ENCODE results near the gene PNLDC1. TPM values are rescaled to one million over a fixed set of nuclear protein-coding genes. Genes with fewer than 3 reads are reported as not detected.

PNLDC1 gene
- total RNA-seq, 1 donor from 2014 or later, result not detected

DNA sequence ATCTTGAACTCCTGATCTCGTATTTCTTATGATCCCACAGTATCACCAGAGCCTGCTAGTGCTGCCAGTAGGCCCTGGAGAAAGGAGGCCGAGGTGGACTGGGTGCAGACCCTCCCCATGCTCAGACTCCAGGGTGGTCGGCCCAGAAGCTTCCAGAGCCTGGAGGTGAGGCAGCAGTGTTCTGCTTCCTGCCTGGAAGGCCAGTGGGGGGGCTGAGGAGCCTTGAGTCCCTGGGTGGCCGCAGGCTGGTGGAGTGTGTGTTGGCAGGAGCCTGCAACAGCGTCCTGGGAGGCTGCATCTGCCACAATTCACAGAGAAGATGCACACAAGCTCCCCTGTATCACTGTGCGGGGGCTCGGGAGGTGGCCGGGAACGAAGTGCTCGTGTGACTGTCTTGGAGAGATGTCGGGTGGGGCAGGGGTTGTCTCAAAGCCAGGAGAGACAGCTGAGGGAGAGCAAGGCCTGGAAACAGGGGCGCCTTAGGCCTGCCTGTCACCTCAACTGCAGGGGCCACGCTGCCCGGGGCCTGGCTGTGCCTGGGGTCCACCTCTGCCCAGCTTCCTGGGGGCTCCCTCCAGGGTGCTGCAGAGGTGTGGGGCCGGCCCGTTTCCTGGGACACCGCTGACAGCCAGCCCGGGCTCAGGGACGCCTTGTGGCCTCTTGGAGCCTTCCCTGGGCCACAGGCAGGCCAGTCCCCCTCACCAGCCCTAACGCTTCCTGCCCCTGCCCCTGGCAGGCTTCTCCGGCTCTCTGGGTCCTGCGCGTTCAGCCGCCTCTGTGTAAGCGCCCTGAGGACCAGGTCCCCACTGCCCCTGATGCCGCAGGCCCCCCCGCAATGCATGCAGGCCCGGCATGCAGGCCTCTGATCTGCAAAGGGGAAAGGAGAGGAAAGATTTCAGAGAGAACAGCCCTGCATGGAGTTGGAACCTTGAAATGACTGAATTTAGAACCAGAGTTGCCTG is 66.5 kb downstream of the PNLDC1 start:
- TF ChIP-seq, protein P1, sequence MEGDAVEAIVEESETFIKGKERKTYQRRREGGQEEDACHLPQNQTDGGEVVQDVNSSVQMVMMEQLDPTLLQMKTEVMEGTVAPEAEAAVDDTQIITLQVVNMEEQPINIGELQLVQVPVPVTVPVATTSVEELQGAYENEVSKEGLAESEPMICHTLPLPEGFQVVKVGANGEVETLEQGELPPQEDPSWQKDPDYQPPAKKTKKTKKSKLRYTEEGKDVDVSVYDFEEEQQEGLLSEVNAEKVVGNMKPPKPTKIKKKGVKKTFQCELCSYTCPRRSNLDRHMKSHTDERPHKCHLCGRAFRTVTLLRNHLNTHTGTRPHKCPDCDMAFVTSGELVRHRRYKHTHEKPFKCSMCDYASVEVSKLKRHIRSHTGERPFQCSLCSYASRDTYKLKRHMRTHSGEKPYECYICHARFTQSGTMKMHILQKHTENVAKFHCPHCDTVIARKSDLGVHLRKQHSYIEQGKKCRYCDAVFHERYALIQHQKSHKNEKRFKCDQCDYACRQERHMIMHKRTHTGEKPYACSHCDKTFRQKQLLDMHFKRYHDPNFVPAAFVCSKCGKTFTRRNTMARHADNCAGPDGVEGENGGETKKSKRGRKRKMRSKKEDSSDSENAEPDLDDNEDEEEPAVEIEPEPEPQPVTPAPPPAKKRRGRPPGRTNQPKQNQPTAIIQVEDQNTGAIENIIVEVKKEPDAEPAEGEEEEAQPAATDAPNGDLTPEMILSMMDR (IDR thresholded peaks at IDR 0.05), result no peak
- peak; percentile 66 for DNase-seq (ENCODE audit: extremely low spot score, unreplicated experiment)
- H3K9me3 Mint-ChIP-seq (ENCODE audit: unreplicated experiment), result no peaks in the 10 kb centered on the region
- peaks cover 9% of the 10 kb centered on the region for H3K27me3 Mint-ChIP-seq (ENCODE audit: unreplicated experiment)
- no peak overlapping the region for H3K27ac Mint-ChIP-seq (ENCODE audit: unreplicated experiment)
- no peaks in the 10 kb centered on the region for H3K36me3 Mint-ChIP-seq (ENCODE audit: unreplicated experiment)
- H3K4me3 Mint-ChIP-seq (ENCODE audit: unreplicated experiment), result no peak overlapping the region
- H3K4me1 Mint-ChIP-seq (ENCODE audit: unreplicated experiment), result no peaks in the 10 kb centered on the region

Other genes starting within 250 kb of the PNLDC1 start
- 73.1 and 74.5 TPM in 2 replicates for gene SOD2, start 107.0 kb upstream of the PNLDC1 start, total RNA-seq
- 82.3 and 83.7 TPM in 2 replicates for gene WTAP, start 72.8 kb upstream of the PNLDC1 start, total RNA-seq
- gene ACAT2, start 38.2 kb upstream of the PNLDC1 start, total RNA-seq, result 21.3 and 22.4 TPM in 2 replicates
- 167 and 173 TPM in 2 replicates for gene TCP1, start 10.7 kb upstream of the PNLDC1 start, total RNA-seq
- gene MRPL18, start 9.8 kb upstream of the PNLDC1 start, total RNA-seq, result 47.1 and 47.3 TPM in 2 replicates
- gene MAS1, start 90.7 kb downstream of the PNLDC1 start, total RNA-seq, result not detected in 2 replicates
- 196 and 218 TPM in 2 replicates for gene IGF2R, start 168.8 kb downstream of the PNLDC1 start, total RNA-seq

Data from osteocyte (in vitro differentiated cells).